HepG2 (cell line): ENCODE measurements around the gene NFAT5. TPM values are rescaled to one million over a fixed set of nuclear protein-coding genes. Genes with fewer than 3 reads are reported as not detected.

Experiments used
- CHD2 ChIP-seq: IDR thresholded peaks from 2 replicates; pipeline ENCODE4 v1.6.1; 2011; ENCODE audit warnings: low read depth, low read length, improper control_type of control experiment
- ELF1 ChIP-seq: sonication (generic); formaldehyde crosslinking; IDR thresholded peaks from 2 replicates; pipeline ENCODE4 v1.4.0; 2020; ENCODE audit warnings: missing genetic modification reagents
- ERF ChIP-seq: IDR thresholded peaks from 2 replicates; pipeline ENCODE4 v1.6.1; 2018; ENCODE audit warnings: missing biosample characterization, missing genetic modification reagents
- FOSL2 ChIP-seq: sonication (generic); formaldehyde crosslinking; IDR thresholded peaks from 2 replicates; pipeline ENCODE4 v1.4.0; 2020; ENCODE audit warnings: missing genetic modification reagents
- FOXA3 ChIP-seq: IDR thresholded peaks from 2 replicates; pipeline ENCODE4 v1.6.1; 2016; ENCODE audit warnings: missing genetic modification reagents, missing compliant biosample characterization
- HIVEP1 ChIP-seq: sonication (generic); formaldehyde crosslinking; IDR thresholded peaks from 2 replicates; pipeline ENCODE4 v1.4.0; 2020; ENCODE audit warnings: mild to moderate bottlenecking, missing genetic modification reagents
- NFYB ChIP-seq: sonication (generic); formaldehyde crosslinking; IDR thresholded peaks from 2 replicates; pipeline ENCODE4 v1.4.0; 2020; ENCODE audit warnings: missing genetic modification reagents
- POLR2G ChIP-seq: fragments of 200-400 bp; formaldehyde crosslinking; IDR thresholded peaks from 2 replicates; pipeline ENCODE4 v1.6.1; 2018; ENCODE audit warnings: mild to moderate bottlenecking, low read depth, low read length, moderate library complexity
- SALL1 ChIP-seq: sonication (generic); formaldehyde crosslinking; IDR thresholded peaks from 2 replicates; pipeline ENCODE4 v1.8.0; 2022; ENCODE audit warnings: mild to moderate bottlenecking, missing genetic modification reagents
- SAP130 ChIP-seq: IDR thresholded peaks from 2 replicates; pipeline ENCODE4 v1.6.1; 2016; ENCODE audit warnings: low read depth
- SETDB1 ChIP-seq: sonication (generic); formaldehyde crosslinking; IDR thresholded peaks from 2 replicates; pipeline ENCODE4 v1.5.1; 2020; ENCODE audit warnings: missing genetic modification reagents, mild to moderate bottlenecking, borderline replicate concordance
- ZNF317 ChIP-seq: sonication (generic); formaldehyde crosslinking; IDR thresholded peaks from 2 replicates; pipeline ENCODE4 v1.5.0; 2020; ENCODE audit warnings: mild to moderate bottlenecking, missing genetic modification reagents
- ZNF644 ChIP-seq: IDR thresholded peaks from 2 replicates; pipeline ENCODE4 v1.6.1; 2016; ENCODE audit warnings: low read depth
- polyA plus RNA-seq, 8 experiments: library from polyadenylated mRNA; depleted of rRNA in 3 of 8; stranded (reverse) in 7 of 8; unstranded in 1 of 8; fragments of >200 nt; fragmentation: Illumina TruSeq in 4 of 8; extraction: Trizol in 4 of 8; gene quantifications; 2 replicates each; pipeline versions ENCODE4 v1.2.1 to v1.2.3, GENCODE V29; 2011 to 2016; ENCODE audit warnings: low read depth in 4 of 8, missing spikeins in 1 of 8, mixed read lengths in 1 of 8; ENCODE audit not compliant: insufficient read depth in 1 of 8
- total RNA-seq, 5 experiments: library from RNA; depleted of rRNA; stranded (reverse); fragments of >200 nt; fragmentation: Illumina TruSeq; extraction: Trizol; gene quantifications; 2 replicates each; pipeline ENCODE4 v1.2.3, GENCODE V29; 2016; ENCODE audit warnings: low read depth in 1 of 5
- TF ChIP-seq, protein P1 (sequence below): IDR thresholded peaks from 2 replicates; pipeline ENCODE4 v1.6.1; 2018; ENCODE audit warnings: missing genetic modification reagents, mild to moderate bottlenecking, missing compliant biosample characterization
- TF ChIP-seq, protein P2 (sequence below): sonication (generic); formaldehyde crosslinking; IDR thresholded peaks from 2 replicates; pipeline ENCODE4 v1.9.0; 2021; ENCODE audit warnings: missing genetic modification reagents, mild to moderate bottlenecking, borderline replicate concordance
- TF ChIP-seq, protein P3 (sequence below): sonication (generic); formaldehyde crosslinking; conservative IDR thresholded peaks from 2 replicates; pipeline ENCODE4 v1.8.0; 2022; ENCODE audit warnings: missing genetic modification reagents
- TF ChIP-seq, protein P4 (sequence below): sonication (generic); formaldehyde crosslinking; IDR thresholded peaks from 2 replicates; pipeline ENCODE4 v1.4.0; 2020; ENCODE audit warnings: missing genetic modification reagents, mild to moderate bottlenecking, borderline replicate concordance
- TF ChIP-seq, protein P5 (sequence below), 2 experiments: fragments of 450-650 bp in 1 of 2; sonication (generic) in 1 of 2; formaldehyde crosslinking; IDR thresholded peaks; 2 replicates each; pipeline versions ENCODE4 v1.5.0 to v1.8.0; 2020 to 2022; ENCODE audit warnings: mild to moderate bottlenecking in 1 of 2, missing genetic modification reagents in 1 of 2
- TF ChIP-seq, protein P6 (sequence below): sonication (generic); formaldehyde crosslinking; IDR thresholded peaks from 2 replicates; pipeline ENCODE4 v1.5.0; 2020; ENCODE audit warnings: mild to moderate bottlenecking, missing genetic modification reagents, moderate library complexity

The NFAT5 gene
- total and polyA plus RNA-seq, 2 of the 13 experiments (the other 11 are each of a cell fraction or from before 2014, with no cell fraction given) = 20.5 to 54.3 TPM

DNA sequence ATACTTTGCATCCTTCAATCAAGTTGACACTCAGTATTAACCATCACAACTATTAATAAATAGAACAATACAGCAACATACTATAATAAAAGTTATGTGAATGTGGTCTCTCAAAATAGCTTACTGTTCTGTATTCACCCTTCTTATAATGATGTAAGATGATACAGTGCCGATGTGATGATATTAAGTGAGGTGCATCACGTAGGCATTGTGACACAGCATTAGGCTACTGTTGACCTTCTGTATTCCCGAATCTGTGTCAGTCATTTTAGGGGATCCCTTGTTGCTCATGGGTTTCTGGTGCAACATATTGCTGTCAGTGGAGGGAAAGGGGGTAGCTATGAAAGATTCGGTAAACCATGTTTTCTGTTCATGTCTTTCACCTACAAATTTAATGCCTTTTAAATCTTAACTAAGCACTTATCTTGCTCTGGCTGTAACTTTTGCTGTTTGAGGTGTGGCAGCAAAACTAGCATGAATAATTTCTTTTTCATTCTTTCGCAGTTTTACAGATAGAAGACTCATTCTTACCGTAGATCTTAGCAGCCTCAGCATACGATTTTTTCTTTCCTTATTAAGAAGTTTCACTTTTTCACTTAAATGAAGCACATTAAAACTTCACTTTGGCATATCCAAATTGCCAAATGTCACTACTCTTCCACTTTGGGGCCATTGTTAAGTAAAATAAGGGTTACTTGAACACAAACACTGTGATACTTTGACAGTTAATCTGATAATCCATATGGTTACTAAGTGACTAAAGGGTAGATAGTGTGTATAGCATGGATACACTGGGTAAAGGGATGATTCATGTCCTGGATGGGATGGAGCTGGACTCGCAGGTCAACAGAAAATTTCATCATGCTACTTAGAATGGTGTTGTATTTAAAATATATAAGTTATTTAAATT, 29.6 kb downstream of the NFAT5 start (continued):
- TF ChIP-seq, protein P1, sequence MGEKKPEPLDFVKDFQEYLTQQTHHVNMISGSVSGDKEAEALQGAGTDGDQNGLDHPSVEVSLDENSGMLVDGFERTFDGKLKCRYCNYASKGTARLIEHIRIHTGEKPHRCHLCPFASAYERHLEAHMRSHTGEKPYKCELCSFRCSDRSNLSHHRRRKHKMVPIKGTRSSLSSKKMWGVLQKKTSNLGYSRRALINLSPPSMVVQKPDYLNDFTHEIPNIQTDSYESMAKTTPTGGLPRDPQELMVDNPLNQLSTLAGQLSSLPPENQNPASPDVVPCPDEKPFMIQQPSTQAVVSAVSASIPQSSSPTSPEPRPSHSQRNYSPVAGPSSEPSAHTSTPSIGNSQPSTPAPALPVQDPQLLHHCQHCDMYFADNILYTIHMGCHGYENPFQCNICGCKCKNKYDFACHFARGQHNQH (CRISPR knock-in tag) = no peak
- TF ChIP-seq HIVEP1 (CRISPR knock-in tag) = no peak
- 0 out of 2 replicates have a peak, but pooled peaks have one; percentile 19 for TF ChIP-seq ERF (CRISPR knock-in tag)
- TF ChIP-seq, protein P2, sequence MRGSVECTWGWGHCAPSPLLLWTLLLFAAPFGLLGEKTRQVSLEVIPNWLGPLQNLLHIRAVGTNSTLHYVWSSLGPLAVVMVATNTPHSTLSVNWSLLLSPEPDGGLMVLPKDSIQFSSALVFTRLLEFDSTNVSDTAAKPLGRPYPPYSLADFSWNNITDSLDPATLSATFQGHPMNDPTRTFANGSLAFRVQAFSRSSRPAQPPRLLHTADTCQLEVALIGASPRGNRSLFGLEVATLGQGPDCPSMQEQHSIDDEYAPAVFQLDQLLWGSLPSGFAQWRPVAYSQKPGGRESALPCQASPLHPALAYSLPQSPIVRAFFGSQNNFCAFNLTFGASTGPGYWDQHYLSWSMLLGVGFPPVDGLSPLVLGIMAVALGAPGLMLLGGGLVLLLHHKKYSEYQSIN = no peak
- TF ChIP-seq CHD2 = no peak
- TF ChIP-seq, protein P3, sequence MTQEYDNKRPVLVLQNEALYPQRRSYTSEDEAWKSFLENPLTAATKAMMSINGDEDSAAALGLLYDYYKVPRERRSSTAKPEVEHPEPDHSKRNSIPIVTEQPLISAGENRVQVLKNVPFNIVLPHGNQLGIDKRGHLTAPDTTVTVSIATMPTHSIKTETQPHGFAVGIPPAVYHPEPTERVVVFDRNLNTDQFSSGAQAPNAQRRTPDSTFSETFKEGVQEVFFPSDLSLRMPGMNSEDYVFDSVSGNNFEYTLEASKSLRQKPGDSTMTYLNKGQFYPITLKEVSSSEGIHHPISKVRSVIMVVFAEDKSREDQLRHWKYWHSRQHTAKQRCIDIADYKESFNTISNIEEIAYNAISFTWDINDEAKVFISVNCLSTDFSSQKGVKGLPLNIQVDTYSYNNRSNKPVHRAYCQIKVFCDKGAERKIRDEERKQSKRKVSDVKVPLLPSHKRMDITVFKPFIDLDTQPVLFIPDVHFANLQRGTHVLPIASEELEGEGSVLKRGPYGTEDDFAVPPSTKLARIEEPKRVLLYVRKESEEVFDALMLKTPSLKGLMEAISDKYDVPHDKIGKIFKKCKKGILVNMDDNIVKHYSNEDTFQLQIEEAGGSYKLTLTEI (CRISPR knock-in tag) = no peak
- TF ChIP-seq POLR2G = peak; percentile 39; the same call in 1 of the 2 replicates
- TF ChIP-seq SALL1 (CRISPR knock-in tag) = no peak
- TF ChIP-seq SAP130 (CRISPR knock-in tag) = peak; percentile 33; the same call in 1 of the 2 replicates
- 0 out of 2 replicates have a peak, but pooled peaks have one; percentile 31 for TF ChIP-seq ZNF644 (CRISPR knock-in tag)
- TF ChIP-seq, protein P4, sequence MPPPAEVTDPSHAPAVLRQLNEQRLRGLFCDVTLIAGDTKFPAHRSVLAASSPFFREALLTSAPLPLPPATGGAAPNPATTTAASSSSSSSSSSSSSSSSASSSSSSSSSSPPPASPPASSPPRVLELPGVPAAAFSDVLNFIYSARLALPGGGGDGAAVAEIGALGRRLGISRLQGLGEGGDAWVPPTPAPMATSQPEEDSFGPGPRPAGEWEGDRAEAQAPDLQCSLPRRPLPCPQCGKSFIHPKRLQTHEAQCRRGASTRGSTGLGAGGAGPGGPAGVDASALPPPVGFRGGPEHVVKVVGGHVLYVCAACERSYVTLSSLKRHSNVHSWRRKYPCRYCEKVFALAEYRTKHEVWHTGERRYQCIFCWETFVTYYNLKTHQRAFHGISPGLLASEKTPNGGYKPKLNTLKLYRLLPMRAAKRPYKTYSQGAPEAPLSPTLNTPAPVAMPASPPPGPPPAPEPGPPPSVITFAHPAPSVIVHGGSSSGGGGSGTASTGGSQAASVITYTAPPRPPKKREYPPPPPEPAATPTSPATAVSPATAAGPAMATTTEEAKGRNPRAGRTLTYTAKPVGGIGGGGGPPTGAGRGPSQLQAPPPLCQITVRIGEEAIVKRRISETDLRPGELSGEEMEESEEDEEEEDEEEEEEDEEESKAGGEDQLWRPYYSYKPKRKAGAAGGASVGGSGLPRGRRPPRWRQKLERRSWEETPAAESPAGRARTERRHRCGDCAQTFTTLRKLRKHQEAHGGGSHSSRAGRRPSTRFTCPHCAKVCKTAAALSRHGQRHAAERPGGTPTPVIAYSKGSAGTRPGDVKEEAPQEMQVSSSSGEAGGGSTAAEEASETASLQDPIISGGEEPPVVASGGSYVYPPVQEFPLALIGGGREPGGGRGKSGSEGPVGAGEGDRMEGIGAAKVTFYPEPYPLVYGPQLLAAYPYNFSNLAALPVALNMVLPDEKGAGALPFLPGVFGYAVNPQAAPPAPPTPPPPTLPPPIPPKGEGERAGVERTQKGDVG = no peak
- TF ChIP-seq, protein P5, sequence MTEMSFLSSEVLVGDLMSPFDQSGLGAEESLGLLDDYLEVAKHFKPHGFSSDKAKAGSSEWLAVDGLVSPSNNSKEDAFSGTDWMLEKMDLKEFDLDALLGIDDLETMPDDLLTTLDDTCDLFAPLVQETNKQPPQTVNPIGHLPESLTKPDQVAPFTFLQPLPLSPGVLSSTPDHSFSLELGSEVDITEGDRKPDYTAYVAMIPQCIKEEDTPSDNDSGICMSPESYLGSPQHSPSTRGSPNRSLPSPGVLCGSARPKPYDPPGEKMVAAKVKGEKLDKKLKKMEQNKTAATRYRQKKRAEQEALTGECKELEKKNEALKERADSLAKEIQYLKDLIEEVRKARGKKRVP (CRISPR knock-in tag; IDR thresholded peaks at IDR 0.05) = peak in 1 of 2 experiments; percentile 77; a peak in 2 of 4 replicates
- TF ChIP-seq NFYB (CRISPR knock-in tag) = no peak
- TF ChIP-seq ZNF317 = no peak
- TF ChIP-seq, protein P6, sequence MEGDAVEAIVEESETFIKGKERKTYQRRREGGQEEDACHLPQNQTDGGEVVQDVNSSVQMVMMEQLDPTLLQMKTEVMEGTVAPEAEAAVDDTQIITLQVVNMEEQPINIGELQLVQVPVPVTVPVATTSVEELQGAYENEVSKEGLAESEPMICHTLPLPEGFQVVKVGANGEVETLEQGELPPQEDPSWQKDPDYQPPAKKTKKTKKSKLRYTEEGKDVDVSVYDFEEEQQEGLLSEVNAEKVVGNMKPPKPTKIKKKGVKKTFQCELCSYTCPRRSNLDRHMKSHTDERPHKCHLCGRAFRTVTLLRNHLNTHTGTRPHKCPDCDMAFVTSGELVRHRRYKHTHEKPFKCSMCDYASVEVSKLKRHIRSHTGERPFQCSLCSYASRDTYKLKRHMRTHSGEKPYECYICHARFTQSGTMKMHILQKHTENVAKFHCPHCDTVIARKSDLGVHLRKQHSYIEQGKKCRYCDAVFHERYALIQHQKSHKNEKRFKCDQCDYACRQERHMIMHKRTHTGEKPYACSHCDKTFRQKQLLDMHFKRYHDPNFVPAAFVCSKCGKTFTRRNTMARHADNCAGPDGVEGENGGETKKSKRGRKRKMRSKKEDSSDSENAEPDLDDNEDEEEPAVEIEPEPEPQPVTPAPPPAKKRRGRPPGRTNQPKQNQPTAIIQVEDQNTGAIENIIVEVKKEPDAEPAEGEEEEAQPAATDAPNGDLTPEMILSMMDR (CRISPR knock-in tag) = no peak
- TF ChIP-seq FOXA3 (CRISPR knock-in tag) = peak; percentile 23; the same call in 1 of the 2 replicates
- TF ChIP-seq ELF1 = no peak
- peak; percentile 79 for TF ChIP-seq FOSL2
- no peak for TF ChIP-seq SETDB1 (CRISPR knock-in tag)
